ENCODE measurements around the gene SVBP.

The SVBP gene

DNA sequence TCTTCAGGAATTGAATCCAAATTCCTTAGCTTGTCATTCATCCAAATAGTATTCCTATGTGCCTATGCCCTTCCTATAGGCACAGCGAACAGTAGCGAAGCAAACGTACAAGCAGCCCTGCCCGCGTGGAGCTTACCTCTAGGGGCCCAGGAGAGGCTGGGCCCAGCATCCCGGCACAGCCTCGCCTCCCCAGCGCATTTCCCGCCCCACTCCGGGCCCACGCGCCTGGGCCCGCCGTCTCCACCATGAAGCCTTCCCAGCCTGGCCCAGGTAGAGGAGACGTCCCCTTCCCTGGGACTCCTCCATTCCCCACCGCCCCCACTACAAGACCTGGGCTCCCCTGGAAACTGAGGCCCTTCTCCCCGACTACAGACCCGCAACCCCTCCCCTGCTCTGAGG, 32.7 kb downstream of the SVBP start:
- no peaks in the 10 kb centered on the region for H3K36me3 ChIP-seq (ENCODE audit: low read length)
- H3F3A ChIP-seq (ENCODE audit: insufficient read depth), result no peaks in the 10 kb centered on the region
- no peak for TF ChIP-seq EZH2phosphoT487 (conservative IDR thresholded peaks at IDR 0.05; ENCODE audit: low read length)
- TF ChIP-seq, protein P1, sequence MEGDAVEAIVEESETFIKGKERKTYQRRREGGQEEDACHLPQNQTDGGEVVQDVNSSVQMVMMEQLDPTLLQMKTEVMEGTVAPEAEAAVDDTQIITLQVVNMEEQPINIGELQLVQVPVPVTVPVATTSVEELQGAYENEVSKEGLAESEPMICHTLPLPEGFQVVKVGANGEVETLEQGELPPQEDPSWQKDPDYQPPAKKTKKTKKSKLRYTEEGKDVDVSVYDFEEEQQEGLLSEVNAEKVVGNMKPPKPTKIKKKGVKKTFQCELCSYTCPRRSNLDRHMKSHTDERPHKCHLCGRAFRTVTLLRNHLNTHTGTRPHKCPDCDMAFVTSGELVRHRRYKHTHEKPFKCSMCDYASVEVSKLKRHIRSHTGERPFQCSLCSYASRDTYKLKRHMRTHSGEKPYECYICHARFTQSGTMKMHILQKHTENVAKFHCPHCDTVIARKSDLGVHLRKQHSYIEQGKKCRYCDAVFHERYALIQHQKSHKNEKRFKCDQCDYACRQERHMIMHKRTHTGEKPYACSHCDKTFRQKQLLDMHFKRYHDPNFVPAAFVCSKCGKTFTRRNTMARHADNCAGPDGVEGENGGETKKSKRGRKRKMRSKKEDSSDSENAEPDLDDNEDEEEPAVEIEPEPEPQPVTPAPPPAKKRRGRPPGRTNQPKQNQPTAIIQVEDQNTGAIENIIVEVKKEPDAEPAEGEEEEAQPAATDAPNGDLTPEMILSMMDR (IDR thresholded peaks at IDR 0.05; ENCODE audit: insufficient read depth, low read length, poor library complexity, severe bottlenecking), result no peak
- H3K27me3 ChIP-seq (ENCODE audit: low read length), result no peaks in the 10 kb centered on the region
- H2AFZ ChIP-seq (ENCODE audit: low read depth, low read length, severe bottlenecking), result no peak overlapping the region
- no peaks in the 10 kb centered on the region for H4K20me1 ChIP-seq (ENCODE audit: low read depth, low read length)
- no peak overlapping the region for H3K4me2 ChIP-seq (ENCODE audit: low read depth, low read length, poor library complexity, severe bottlenecking)
- H3K9me2 ChIP-seq (replicated peaks; ENCODE audit: insufficient read depth, low read length), result no peaks in the 10 kb centered on the region
- H3K9me3 ChIP-seq (ENCODE audit: insufficient read depth, low read length), result no peaks in the 10 kb centered on the region
- no peak overlapping the region for H3K4me3 ChIP-seq (ENCODE audit: insufficient read depth, low read length, poor library complexity, severe bottlenecking)
- H3K79me2 ChIP-seq (ENCODE audit: insufficient read depth, low read length), result no peaks in the 10 kb centered on the region
- H3K9ac ChIP-seq (ENCODE audit: low read length), result no peak overlapping the region
- H3K27ac ChIP-seq (ENCODE audit: low read depth, low read length), result no peak overlapping the region

DNA sequence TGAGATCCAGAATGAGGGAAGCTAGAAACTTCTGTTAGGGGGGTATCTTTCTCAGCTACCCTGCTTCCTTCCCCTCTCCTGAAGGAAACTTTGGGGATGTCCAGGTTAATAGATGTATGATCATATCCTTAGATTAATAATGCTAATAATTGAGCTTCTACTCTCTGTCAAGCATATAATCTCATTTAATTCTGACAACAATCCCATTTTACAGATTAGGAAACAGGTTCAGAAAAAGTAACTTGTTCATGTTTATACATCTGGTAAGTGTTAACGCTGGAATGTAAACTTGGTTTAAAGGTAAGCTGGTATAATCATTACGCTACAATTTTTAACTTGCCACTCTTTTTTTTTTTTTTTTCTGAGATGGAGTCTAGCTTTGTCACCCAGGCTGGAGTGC, 34.1 kb downstream of the SVBP start:
- Histone ChIP-seq H4K20me1 (ENCODE audit: low read depth, low read length) (no peaks in the 10 kb centered on the region), H3K36me3 (ENCODE audit: low read length) (no peaks in the 10 kb centered on the region), H2AFZ (ENCODE audit: low read depth, low read length, severe bottlenecking) (no peak overlapping the region), H3K4me3 (ENCODE audit: insufficient read depth, low read length, poor library complexity, severe bottlenecking) (no peak overlapping the region), H3K9ac (ENCODE audit: low read length) (no peak overlapping the region), H3K27me3 (ENCODE audit: low read length) (no peaks in the 10 kb centered on the region), H3K9me2 (replicated peaks; ENCODE audit: insufficient read depth, low read length) (no peaks in the 10 kb centered on the region), H3K9me3 (ENCODE audit: insufficient read depth, low read length) (no peaks in the 10 kb centered on the region), H3K4me2 (ENCODE audit: low read depth, low read length, poor library complexity, severe bottlenecking) (no peak overlapping the region), H3K79me2 (ENCODE audit: insufficient read depth, low read length) (no peaks in the 10 kb centered on the region), H3K27ac (ENCODE audit: low read depth, low read length) (no peak overlapping the region), H3F3A (ENCODE audit: insufficient read depth) (no peaks in the 10 kb centered on the region)
- TF ChIP-seq EZH2phosphoT487 (conservative IDR thresholded peaks at IDR 0.05; ENCODE audit: low read length), result no peak

DNA sequence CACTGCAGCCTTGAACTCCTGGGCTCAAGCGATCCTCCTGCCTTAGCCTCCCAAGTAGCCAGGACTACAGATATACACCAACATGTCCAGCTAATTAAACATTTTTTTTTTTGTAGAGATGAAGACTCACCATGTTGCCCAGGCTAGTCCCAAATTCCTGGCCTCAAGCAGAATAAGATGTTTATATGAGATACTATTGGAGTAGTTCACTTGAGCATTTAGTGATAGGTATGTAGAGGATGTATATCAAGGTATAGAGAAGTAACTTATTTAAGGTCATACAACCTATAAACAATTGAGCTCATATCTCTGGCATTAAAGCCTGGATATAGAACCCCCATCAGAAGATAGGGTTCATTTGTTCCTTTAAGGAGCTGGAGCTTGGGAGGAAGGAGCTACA, 37.0 kb downstream of the SVBP start:
- Histone ChIP-seq H3K9ac (ENCODE audit: low read length) (no peak overlapping the region), H3K9me2 (replicated peaks; ENCODE audit: insufficient read depth, low read length) (no peaks in the 10 kb centered on the region), H3K27me3 (ENCODE audit: low read length) (no peaks in the 10 kb centered on the region), H2AFZ (ENCODE audit: low read depth, low read length, severe bottlenecking) (no peak overlapping the region), H3K9me3 (ENCODE audit: insufficient read depth, low read length) (no peaks in the 10 kb centered on the region), H3K36me3 (ENCODE audit: low read length) (no peaks in the 10 kb centered on the region), H4K20me1 (ENCODE audit: low read depth, low read length) (no peaks in the 10 kb centered on the region), H3F3A (ENCODE audit: insufficient read depth) (no peaks in the 10 kb centered on the region), H3K4me2 (ENCODE audit: low read depth, low read length, poor library complexity, severe bottlenecking) (no peak overlapping the region), H3K27ac (ENCODE audit: low read depth, low read length) (no peak overlapping the region), H3K4me3 (ENCODE audit: insufficient read depth, low read length, poor library complexity, severe bottlenecking) (no peak overlapping the region), H3K79me2 (ENCODE audit: insufficient read depth, low read length) (no peaks in the 10 kb centered on the region)
- TF ChIP-seq, protein P1 (IDR thresholded peaks at IDR 0.05; ENCODE audit: insufficient read depth, low read length, poor library complexity, severe bottlenecking), result no peak

DNA sequence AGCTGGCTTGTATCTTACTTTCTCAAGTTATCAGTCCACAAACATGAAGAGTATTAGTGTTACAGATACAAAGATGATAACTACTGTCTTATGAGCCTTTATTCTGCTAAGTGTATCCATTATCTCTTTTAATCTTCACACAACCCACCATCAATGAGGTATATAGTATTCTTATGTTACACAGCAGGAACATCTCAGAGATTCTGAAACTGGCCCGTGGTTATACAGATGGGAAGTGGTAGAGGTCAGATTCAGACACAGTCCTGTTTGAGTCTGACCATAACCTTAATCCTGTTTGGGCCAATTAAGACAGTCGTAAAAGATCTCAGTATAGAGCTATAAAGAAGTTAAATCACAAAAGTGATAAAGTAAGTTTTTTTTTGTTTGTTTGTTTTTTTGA, 37.5 kb downstream of the SVBP start:
- Histone ChIP-seq H3K9me3 (ENCODE audit: insufficient read depth, low read length) (no peaks in the 10 kb centered on the region), H3K27ac (ENCODE audit: low read depth, low read length) (no peak overlapping the region), H4K20me1 (ENCODE audit: low read depth, low read length) (no peaks in the 10 kb centered on the region), H3K9ac (ENCODE audit: low read length) (no peak overlapping the region), H3K27me3 (ENCODE audit: low read length) (no peaks in the 10 kb centered on the region), H3K79me2 (ENCODE audit: insufficient read depth, low read length) (no peaks in the 10 kb centered on the region), H2AFZ (ENCODE audit: low read depth, low read length, severe bottlenecking) (no peak overlapping the region), H3K9me2 (replicated peaks; ENCODE audit: insufficient read depth, low read length) (no peaks in the 10 kb centered on the region), H3K4me3 (ENCODE audit: insufficient read depth, low read length, poor library complexity, severe bottlenecking) (no peak overlapping the region), H3F3A (ENCODE audit: insufficient read depth) (no peaks in the 10 kb centered on the region), H3K36me3 (ENCODE audit: low read length) (no peaks in the 10 kb centered on the region; the same call in 1 of the 2 replicates), H3K4me2 (ENCODE audit: low read depth, low read length, poor library complexity, severe bottlenecking) (no peak overlapping the region)
- no peak for TF ChIP-seq EZH2phosphoT487 (conservative IDR thresholded peaks at IDR 0.05; ENCODE audit: low read length)
- TF ChIP-seq, protein P1 (IDR thresholded peaks at IDR 0.05; ENCODE audit: insufficient read depth, low read length, poor library complexity, severe bottlenecking), result no peak

All from SU-DHL-6 (cell line).